ENCODE data around the gene CTXN3.

The CTXN3 gene

GRCh38 chr5:127700237-127700766, 51.4 kb downstream of the CTXN3 start:
- no peak for DNase-seq

GRCh38 chr5:127702434-127702833, 53.6 kb downstream of the CTXN3 start:
- DNase-seq = no peak

GRCh38 chr5:127702926-127703561, 54.2 kb downstream of the CTXN3 start, which contains the start of gene CCDC192:
Gene CCDC192, plus strand, starts transcription at chr5:127703391. Its CDS starts 55 bp downstream, at chr5:127703446.
- no peak for DNase-seq

- DNase-seq = no peak
Measured at GRCh38 chr5:127705120-127705892, 56.4 kb downstream of the CTXN3 start.

DNA sequence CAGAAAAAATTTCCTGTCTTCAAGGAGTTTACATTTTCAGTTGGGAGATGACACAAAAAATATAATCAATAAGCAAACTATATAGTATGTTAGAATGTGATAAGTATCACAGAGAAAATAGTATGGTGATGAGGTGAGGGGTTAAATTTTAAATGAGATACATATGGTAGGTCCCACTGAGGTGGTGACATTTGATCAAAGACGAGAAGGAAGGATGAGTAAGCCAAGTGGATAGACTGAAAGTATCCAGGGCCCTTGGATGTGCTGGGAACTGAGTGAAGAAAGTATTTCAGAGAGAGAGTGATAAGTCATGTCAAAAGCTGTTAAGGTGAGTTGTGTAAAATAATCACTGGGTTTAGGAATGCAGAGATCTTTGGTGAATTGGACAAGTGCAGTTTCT, 57.8 kb downstream of the CTXN3 start:
- no peak for DNase-seq

- DNase-seq = no peak
Measured at GRCh38 chr5:127707209-127707608, 58.3 kb downstream of the CTXN3 start.

Data from activated gamma-delta T cell treated with Interleukin-2 at 50 U/mL for 16 hours (primary cell).